Astrocyte (in vitro differentiated cells and primary cell): ENCODE measurements around the gene ATRN. TPM values are rescaled to one million over a fixed set of nuclear protein-coding genes. Genes with fewer than 3 reads are reported as not detected.
"Not testable (repeated sequence)": the region's sequence is repeated elsewhere in the genome, so short reads cannot be mapped to it uniquely, and the experiment has no call there.

Source experiments
- DNase-seq: peaks from one replicate; pipeline ENCODE4 v3.0.0-alpha.2; 2010; ENCODE audit warnings: low read depth
- FAIRE-seq: peaks from 2 replicates; lab custom pipeline; 2011; peaks lifted over from hg19 to GRCh38; lab: Jason Lieb, UNC
- H2AFZ ChIP-seq: 2 replicates; pipeline ENCODE4 v1.6.0; 2012; ENCODE audit warnings: low read depth, low read length, inconsistent platforms
- H3K27ac ChIP-seq: 2 replicates; pipeline ENCODE4 v1.5.1; 2011; ENCODE audit warnings: low read depth, low read length, inconsistent platforms
- H3K27me3 ChIP-seq: 2 replicates; pipeline ENCODE4 v1.6.0; 2011; ENCODE audit warnings: low read length, inconsistent platforms; ENCODE audit not compliant: insufficient read depth
- H3K36me3 ChIP-seq: 2 replicates; pipeline ENCODE4 v1.5.1; 2011; ENCODE audit warnings: low read length, inconsistent platforms; ENCODE audit not compliant: insufficient read depth
- H3K4me1 ChIP-seq: 2 replicates; pipeline ENCODE4 v1.5.1; 2011; ENCODE audit warnings: low read length, inconsistent platforms; ENCODE audit not compliant: insufficient read depth
- H3K4me2 ChIP-seq: 2 replicates; pipeline ENCODE4 v1.6.0; 2012; ENCODE audit warnings: low read length, inconsistent platforms
- H3K4me3 ChIP-seq: 2 replicates; pipeline ENCODE4 v1.5.1; 2011; ENCODE audit warnings: low read depth, mild to moderate bottlenecking, low read length, inconsistent platforms; ENCODE audit not compliant: insufficient read depth
- H3K79me2 ChIP-seq: 2 replicates; pipeline ENCODE4 v1.6.0; 2012; ENCODE audit warnings: mild to moderate bottlenecking, low read length, inconsistent platforms; ENCODE audit not compliant: insufficient read depth
- H3K9ac ChIP-seq: 2 replicates; pipeline ENCODE4 v1.6.0; 2012; ENCODE audit warnings: mild to moderate bottlenecking, low read length, inconsistent platforms
- H3K9me3 ChIP-seq: 2 replicates; pipeline ENCODE4 v1.5.1; 2012; ENCODE audit warnings: low read depth, mild to moderate bottlenecking, low read length, inconsistent platforms; ENCODE audit not compliant: insufficient read depth
- H4K20me1 ChIP-seq: 2 replicates; pipeline ENCODE4 v1.6.0; 2012; ENCODE audit warnings: low read length, inconsistent platforms; ENCODE audit not compliant: insufficient read depth
- H3K27ac Mint-ChIP-seq: one replicate; pipeline ENCODE4 v1.8.0; 2021; ENCODE audit warnings: mild to moderate bottlenecking, mixed read lengths; ENCODE audit not compliant: unreplicated experiment
- H3K27me3 Mint-ChIP-seq: one replicate; pipeline ENCODE4 v1.8.0; 2021; ENCODE audit warnings: low read depth, mixed read lengths; ENCODE audit not compliant: unreplicated experiment
- H3K36me3 Mint-ChIP-seq: one replicate; pipeline ENCODE4 v1.8.0; 2021; ENCODE audit warnings: low read depth, mixed read lengths; ENCODE audit not compliant: unreplicated experiment
- H3K4me1 Mint-ChIP-seq: one replicate; pipeline ENCODE4 v1.8.0; 2021; ENCODE audit warnings: low read depth, mixed read lengths; ENCODE audit not compliant: unreplicated experiment
- H3K4me3 Mint-ChIP-seq: one replicate; pipeline ENCODE4 v1.8.0; 2021; ENCODE audit warnings: mild to moderate bottlenecking, moderate library complexity, mixed read lengths; ENCODE audit not compliant: unreplicated experiment
- H3K9me3 Mint-ChIP-seq: one replicate; pipeline ENCODE4 v1.8.0; 2021; ENCODE audit warnings: mild to moderate bottlenecking, mixed read lengths; ENCODE audit not compliant: unreplicated experiment
- CTCF ChIP-seq: IDR thresholded peaks from 2 replicates; pipeline ENCODE4 v1.5.1; 2011; ENCODE audit warnings: low read depth, mild to moderate bottlenecking, inconsistent platforms, low read length, moderate library complexity; ENCODE audit not compliant: insufficient read depth
- EZH2 ChIP-seq: IDR thresholded peaks from 2 replicates; pipeline ENCODE4 v1.6.1; 2012; ENCODE audit warnings: mild to moderate bottlenecking, low read length, inconsistent platforms; ENCODE audit not compliant: insufficient read depth
- total RNA-seq: library from RNA; stranded (reverse); gene quantifications from 2 replicates; pipeline ENCODE4 v1.2.1, GENCODE V29; 2021

ATRN gene
- total RNA-seq, 1 donor from 2014 or later: 33.8 TPM

DNA sequence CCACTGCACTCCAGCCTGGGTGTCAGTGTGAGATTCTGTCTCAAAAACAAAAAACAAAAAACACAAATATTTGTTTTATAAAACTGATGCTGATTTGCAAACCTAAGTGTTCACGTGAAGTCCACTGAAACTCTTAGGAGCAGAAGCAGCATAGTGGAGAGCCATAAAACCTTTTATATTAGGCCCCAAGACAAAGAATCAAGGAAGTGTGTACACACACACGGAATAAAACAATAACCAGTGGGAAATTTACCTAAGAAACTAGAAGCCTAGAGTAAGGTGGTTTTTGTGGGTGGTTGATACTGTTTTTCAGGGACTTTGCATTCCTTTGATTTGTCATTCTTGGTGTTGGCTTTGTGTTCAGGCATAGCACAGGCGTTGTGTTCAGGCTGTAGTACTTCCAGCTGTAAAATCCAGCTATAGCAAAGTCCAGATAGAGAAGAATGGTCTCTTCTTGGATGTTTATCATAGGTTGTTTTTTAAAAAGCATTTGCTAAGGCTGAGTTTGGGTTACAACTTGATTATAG, 61.3 kb downstream of the ATRN start:
- no peaks in the 10 kb centered on the region for H3K9me3 ChIP-seq
- Mint-ChIP-seq H3K4me3 (no peak overlapping the region), H3K27me3 (no peaks in the 10 kb centered on the region), H3K36me3 (no peaks in the 10 kb centered on the region), H3K9me3 (no peaks in the 10 kb centered on the region), H3K4me1 (peaks cover 5% of the 10 kb centered on the region), H3K27ac (no peak overlapping the region)
- no peak for TF ChIP-seq EZH2
- no peak for TF ChIP-seq CTCF
- H4K20me1 ChIP-seq: peaks cover 28% of the 10 kb centered on the region
- FAIRE-seq: peak; percentile 54
- no peak overlapping the region for H3K4me3 ChIP-seq
- H3K36me3 ChIP-seq: no peaks in the 10 kb centered on the region
- no peak overlapping the region for H3K4me2 ChIP-seq
- H3K9ac ChIP-seq: no peak overlapping the region
- DNase-seq: peak; percentile 33
- H3K4me1 ChIP-seq: no peaks in the 10 kb centered on the region
- H2AFZ ChIP-seq: no peak overlapping the region
- no peaks in the 10 kb centered on the region for H3K27me3 ChIP-seq
- no peak overlapping the region for H3K27ac ChIP-seq
- H3K79me2 ChIP-seq: peaks cover 8% of the 10 kb centered on the region

DNA sequence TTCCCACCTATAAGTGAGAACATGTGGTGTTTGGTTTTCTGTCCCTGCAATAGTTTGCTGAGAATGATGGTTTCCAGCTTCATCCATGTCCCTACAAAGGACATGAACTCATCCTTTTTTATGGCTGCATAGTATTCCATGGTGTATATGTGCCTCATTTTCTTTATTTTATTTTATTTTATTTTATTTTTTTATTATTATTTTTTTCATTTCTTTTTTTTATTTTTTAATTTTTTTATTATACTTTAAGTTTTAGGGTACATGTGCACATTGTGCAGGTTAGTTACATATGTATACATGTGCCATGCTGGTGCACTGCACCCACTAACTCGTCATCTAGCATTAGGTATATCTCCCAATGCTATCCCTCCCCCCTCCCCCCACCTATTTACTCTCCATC, 66.9 kb downstream of the ATRN start:
- H3K79me2 ChIP-seq, H3K36me3 Mint-ChIP-seq, H3K4me3 ChIP-seq, H3K9me3 ChIP-seq, H3K27ac ChIP-seq, H3K4me3 Mint-ChIP-seq, H3K27me3 Mint-ChIP-seq, H3K9me3 Mint-ChIP-seq, H3K27ac Mint-ChIP-seq, H3K4me1 ChIP-seq, H2AFZ ChIP-seq, DNase-seq, H3K4me1 Mint-ChIP-seq, H3K4me2 ChIP-seq, H3K36me3 ChIP-seq, H3K27me3 ChIP-seq, H3K9ac ChIP-seq, FAIRE-seq: not testable (repeated sequence)
- H4K20me1 ChIP-seq: peaks cover 31% of the 10 kb centered on the region

DNA sequence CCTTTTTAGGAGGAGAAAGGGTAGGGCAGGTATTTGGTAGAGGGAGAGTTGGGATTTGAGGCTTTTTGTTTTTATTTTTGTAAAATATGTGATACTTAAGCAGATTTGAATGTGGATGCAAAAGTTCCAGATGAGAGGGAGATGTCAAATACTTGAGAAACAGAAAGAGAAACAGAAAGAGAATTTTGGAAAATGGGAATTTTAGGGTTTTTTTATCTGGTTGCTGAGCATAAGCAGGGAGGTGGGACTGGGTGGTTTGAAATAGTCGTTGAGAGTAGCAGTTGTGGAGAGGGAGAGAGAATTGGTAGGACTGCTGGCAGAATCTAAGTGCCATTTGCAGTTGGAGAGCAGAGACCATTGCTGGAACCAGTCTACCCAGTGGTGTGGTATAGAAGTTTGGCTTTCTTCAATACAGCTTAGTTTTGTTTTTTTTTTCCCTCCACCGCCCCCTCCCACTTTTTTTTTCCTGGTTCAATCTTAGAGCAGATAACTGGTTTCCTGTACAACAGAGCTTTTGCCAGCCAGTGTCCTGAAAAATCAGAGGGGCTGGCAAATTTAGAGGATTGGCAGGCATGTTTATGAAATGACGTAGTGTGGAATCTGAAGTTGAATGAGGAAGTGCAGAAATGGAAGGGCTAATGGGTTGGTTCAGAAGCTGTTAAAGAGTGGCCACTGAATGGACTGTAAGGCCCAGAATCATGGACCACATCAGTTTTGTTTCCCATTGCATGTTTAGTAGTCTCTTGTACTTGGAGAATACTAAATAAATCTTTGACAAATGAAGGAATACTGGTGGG, 68.7 kb downstream of the ATRN start:
- Mint-ChIP-seq H3K27me3 (no peaks in the 10 kb centered on the region), H3K36me3 (no peaks in the 10 kb centered on the region), H3K4me1 (peaks cover 14% of the 10 kb centered on the region), H3K27ac (no peak overlapping the region), H3K9me3 (peaks cover 1% of the 10 kb centered on the region), H3K4me3 (no peak overlapping the region)
- TF ChIP-seq EZH2 (no peak), CTCF (no peak)
- Histone ChIP-seq H3K4me2 (no peak overlapping the region), H3K9ac (no peak overlapping the region), H3K9me3 (no peaks in the 10 kb centered on the region), H3K4me3 (no peak overlapping the region), H3K79me2 (peaks cover 3% of the 10 kb centered on the region), H3K36me3 (no peaks in the 10 kb centered on the region), H3K27me3 (no peaks in the 10 kb centered on the region), H2AFZ (no peak overlapping the region), H4K20me1 (peaks cover 17% of the 10 kb centered on the region), H3K4me1 (no peaks in the 10 kb centered on the region), H3K27ac (no peak overlapping the region)
- no peak for DNase-seq
- no peak for FAIRE-seq
